ENCODE measurements around the gene NSD1.
"Not testable (repeated sequence)": the region's sequence is repeated elsewhere in the genome, so short reads cannot be mapped to it uniquely, and the experiment has no call there.

Gene NSD1

DNA sequence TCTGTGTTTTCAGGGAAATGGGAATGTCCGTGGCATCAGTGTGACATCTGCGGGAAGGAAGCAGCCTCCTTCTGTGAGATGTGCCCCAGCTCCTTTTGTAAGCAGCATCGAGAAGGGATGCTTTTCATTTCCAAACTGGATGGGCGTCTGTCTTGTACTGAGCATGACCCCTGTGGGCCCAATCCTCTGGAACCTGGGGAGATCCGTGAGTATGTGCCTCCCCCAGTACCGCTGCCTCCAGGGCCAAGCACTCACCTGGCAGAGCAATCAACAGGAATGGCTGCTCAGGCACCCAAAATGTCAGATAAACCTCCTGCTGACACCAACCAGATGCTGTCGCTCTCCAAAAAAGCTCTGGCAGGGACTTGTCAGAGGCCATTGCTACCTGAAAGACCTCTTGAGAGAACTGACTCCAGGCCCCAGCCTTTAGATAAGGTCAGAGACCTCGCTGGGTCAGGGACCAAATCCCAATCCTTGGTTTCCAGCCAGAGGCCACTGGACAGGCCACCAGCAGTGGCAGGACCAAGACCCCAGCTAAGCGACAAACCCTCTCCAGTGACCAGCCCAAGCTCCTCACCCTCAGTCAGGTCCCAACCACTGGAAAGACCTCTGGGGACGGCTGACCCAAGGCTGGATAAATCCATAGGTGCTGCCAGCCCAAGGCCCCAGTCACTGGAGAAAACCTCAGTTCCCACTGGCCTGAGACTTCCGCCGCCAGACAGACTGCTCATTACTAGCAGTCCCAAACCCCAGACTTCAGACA lies 160.4 kb downstream of the NSD1 start:
- DNase-seq = no peak

- no peak for DNase-seq
Measured at GRCh38 chr5:177294632-177295031, 161.1 kb downstream of the NSD1 start.

DNA sequence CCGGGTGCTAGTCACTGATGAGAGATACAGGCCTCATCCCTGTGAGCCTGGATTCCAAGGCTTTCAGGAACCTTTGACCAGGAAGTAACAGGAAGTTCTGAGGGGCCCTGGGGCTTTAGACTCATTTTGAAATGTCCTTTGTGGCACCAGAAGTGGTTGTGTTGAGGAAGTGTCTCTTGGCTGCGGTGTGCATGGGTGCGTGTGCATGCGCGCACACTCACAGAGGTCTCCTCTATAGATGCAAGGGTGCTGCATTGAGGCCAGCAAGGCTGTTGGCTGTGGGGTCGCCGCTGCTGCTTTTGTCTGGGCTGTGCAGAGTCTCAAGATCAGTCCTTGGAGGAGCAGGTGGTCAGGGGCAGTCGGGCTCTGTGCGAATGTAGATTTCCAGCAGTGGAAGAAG lies 162.4 kb downstream of the NSD1 start:
- no peak for DNase-seq

DNA sequence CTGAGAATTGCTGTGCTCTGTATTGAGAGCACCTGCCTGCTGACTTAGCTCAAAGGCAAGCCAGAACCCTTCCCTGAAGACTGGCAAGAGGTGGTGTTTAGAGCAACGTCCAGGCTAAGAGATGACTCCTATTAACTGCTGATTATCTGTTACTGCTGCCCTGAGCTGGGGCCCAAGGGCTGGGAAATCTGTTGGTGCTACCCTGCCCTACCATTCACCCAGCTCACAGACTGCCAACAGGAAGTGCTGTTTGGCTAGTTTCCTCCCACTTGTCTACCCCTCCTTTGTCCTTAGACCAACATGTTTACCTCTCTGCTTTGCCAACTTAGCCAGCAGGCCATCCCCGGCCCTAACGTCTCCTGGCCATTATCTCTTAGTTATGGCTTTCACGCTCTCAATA lies 163.0 kb downstream of the NSD1 start:
- no peak for DNase-seq

- no peak for DNase-seq
Measured at GRCh38 chr5:177297922-177298321, 164.3 kb downstream of the NSD1 start.

DNA sequence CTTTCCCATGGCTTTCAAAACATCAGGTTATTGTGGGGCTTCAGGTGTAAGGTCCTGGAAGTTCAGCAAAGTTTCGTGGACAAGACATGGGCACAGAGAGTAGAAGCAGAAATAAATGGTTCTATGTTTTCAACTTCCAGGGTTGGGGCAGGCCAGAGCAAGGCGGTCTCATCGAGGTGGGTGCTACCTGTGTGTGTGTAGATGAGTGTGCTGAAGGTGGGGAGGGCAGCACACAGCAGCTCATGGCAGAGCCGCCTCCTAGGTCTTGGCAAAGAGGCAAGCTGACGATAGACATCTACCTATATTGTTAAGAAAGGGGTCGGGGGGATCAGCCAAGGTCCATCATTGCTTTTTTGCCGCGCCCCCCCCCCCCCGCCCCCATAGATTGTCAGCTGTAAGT lies 166.1 kb downstream of the NSD1 start:
- no peak for DNase-seq

GRCh38 chr5:177300236-177300880 lies 166.8 kb downstream of the NSD1 start:
- peak; percentile 67 for DNase-seq

DNA sequence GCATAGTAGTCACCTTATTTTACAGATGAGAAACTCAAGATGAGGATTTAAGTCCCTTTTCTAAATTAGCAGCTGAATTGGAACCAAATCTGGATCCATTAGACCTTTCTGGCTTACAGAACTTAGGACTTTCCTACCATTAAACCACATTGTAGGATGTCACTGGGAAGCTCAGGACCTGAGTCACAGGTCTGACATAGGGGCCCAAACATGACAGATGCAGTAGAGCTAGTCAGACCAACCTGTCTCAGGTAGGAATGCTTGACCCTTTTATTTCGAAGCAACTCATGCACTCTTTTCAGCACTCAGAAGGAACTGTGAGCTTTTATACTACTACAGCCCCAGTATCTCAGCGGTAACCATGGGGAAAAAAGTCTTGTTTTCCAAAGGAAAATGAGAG lies 167.4 kb downstream of the NSD1 start:
- no peak for DNase-seq

GRCh38 chr5:177301503-177302165 lies 168.1 kb downstream of the NSD1 start:
- no peak for DNase-seq

GRCh38 chr5:177302354-177303110 lies 169.0 kb downstream of the NSD1 start:
- DNase-seq = peak; percentile 12

- DNase-seq = peak; percentile 83
Measured at GRCh38 chr5:177303121-177303924, 169.8 kb downstream of the NSD1 start, which contains the start of the genes PRELID1 and RAB24. TSS of gene PRELID1 (plus strand) at chr5:177303799. CDS start at chr5:177303986, 187 bp downstream. TSS of gene RAB24 (minus strand) at chr5:177303719. CDS start at chr5:177303288, 431 bp downstream.

DNA sequence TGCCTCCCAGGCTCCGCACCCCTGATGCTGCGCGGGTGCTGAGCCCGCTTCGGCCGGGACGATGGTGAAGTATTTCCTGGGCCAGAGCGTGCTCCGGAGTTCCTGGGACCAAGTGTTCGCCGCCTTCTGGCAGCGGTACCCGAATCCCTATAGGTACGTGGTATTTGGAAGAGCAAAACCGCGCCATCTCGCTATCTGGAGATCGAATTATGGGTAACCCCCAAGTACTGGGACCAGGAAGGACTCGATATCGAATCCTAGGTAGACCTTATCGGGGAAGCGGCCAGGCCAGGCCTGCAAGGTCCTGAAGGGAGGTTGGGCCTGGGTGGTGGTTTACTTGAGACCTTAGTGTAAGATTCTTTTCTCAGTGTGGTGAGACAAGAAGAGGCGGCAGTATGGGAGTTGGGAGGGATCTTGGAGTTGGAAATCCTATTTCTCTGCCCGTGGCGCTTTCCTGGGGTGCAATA lies 170.4 kb downstream of the NSD1 start:
- DNase-seq = no peak

DNA sequence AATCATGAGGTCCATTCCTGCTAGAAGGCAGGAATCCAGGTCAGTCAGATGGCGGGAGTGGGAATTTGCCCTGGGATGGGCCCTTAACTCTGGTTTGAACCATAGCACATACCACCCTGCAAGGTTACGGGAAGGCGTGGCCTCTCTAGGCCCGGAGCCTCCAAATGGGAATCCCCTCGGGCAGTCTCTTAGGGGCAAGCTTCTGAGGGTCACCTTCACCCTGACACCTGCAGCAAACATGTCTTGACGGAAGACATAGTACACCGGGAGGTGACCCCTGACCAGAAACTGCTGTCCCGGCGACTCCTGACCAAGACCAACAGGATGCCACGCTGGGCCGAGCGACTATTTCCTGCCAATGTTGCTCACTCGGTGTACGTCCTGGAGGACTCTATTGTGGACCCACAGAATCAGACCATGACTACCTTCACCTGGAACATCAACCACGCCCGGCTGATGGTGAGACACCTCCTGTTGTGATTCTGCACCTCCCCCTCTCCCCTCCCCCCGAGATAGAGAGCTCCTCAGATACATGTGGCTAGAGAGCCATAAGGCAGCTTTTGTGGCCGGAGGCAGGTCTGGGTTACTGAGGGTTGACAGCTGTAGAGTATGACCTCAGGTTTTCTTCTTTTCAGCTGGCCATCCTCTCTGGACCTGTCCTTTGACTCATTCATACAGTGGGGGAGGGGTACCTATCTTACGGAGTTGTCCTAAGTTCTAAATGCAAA lies 171.0 kb downstream of the NSD1 start:
- peak; percentile 39 for DNase-seq

DNA sequence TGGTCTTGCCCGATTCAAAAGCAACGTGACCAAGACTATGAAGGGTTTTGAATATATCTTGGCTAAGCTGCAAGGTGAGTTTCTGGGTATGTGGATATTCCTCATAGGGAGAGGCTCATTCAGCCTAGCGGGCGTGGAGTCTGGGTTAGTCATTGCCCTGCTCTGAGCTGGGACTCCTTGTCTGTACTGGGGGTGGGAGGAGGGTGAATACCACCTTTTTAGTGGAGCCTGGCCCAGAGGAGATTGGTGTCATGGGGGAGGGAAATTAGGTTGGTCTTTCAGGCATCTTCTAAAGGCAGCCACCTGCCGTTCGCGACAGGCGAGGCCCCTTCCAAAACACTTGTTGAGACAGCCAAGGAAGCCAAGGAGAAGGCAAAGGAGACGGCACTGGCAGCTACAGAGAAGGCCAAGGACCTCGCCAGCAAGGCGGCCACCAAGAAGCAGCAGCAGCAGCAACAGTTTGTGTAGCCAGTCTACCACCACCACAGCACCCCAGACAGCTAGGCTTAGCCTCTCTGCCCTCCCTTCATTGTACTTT lies 172.6 kb downstream of the NSD1 start:
- not testable (repeated sequence) for DNase-seq

DNA sequence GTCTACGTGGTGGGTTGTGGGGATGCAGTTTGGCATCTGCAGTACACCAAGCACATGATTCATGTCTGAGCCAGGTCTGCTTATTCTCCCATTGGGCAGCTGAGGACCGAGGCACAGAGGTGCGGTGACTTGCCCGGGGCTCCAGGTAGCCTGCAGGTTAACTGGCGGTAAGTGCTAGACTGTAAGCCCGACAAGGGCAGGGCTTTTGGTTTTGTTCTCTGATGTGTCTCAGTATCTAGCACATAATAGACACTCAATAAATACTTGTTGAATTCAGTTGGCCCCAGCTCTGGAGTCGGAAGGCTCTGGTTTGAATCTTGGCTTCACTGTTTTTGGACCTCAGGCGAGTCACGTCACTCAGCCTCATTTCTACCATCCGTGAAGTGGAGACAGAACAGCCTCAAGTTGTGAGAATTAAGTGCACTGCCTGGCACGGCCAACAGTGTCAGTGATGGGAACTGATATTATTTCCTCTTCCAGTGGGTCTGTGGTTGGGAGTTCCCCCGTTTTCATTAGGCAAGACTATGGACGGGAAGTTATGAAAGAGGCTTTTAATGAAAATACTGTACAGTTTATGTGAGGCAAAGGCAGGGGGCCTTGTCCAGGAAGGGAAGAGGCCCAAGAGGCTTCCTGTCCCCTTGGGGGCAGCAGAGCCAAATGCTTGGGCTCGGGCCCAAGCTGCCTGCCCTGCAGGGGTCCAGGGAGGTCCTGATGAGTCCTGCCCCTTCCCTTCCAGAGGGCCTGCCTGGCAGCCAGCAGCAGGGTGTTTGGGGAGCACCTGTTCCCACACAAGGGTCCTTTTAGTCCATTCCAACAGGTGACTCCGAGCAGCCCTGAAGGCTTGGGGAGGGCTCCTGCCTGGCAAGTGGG lies 173.3 kb downstream of the NSD1 start:
- DNase-seq = no peak

DNA sequence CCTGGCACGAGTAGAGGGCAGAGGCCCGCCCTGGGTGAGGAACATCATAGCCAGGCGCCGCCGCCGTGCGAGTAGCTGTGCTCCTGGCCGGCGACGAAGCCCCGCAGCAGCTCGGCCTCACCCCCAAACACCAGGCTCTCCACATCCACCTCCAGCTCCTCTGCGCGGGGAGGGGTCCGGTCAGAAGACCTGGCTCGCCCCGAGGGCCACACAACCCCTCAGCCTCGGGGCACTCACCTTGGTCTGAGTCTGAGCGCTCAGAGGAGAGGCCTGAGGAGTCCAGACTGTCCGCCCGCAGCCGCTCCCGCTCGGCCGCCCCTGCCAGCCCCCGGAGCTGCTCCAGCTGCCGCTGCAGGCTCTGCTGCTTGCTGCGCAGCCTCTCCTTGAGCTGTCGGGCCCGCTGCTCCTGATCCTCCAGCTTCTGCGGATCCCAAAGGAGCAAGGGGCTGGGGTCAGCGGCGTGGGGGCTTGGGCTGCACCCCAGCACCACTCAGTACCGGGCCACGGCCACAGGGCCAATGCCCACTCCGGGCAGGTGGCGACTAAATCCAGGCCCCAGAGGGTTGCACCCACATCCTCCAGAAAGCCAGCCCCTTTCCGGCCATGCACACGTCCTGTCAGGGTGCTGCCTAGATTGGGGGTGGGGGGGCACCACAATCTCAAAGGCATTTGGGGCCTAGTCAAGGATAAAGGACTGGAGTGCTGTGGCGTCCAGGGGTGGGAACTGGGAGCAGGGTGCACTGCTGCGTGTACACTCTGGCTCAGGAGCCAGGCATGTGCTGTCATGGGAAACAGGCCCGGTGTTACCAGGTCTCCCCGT lies 174.2 kb downstream of the NSD1 start:
- DNase-seq = no peak

- no peak for DNase-seq
Measured at GRCh38 chr5:177308740-177309139, 175.2 kb downstream of the NSD1 start.

GRCh38 chr5:177309351-177310191 lies 176.0 kb downstream of the NSD1 start:
- DNase-seq = peak; percentile 47

Measured in fibroblast of skin of abdomen (primary cell).